SK-N-SH (cell line): ENCODE data around the gene LPA. TPM values are rescaled to one million over a fixed set of nuclear protein-coding genes. Genes with fewer than 3 reads are reported as not detected.
"Not testable (repeated sequence)": the region's sequence is repeated elsewhere in the genome, so short reads cannot be mapped to it uniquely, and the experiment has no call there.

Experiments used
- CTCF ChIA-PET: fragments of 300-600, 350-600 bp; formaldehyde crosslinking; extraction: SDS; loops from one replicate; lab custom pipeline; 2021; lab: Yijun Ruan, JAX
- POLR2A ChIA-PET: fragments of 350-600 bp; sonication (Branson Sonifier 250); formaldehyde crosslinking; extraction: SDS; loops from one replicate; lab custom pipeline; 2020; ENCODE audit warnings: antibody characterized with exemption, inconsistent platforms; lab: Yijun Ruan, JAX
- DNase-seq: peaks from one replicate; pipeline ENCODE4 v3.0.0; 2012
- H2AFZ ChIP-seq: fragments of 200-600 bp; sonication (generic); 2 replicates; pipeline ENCODE4 v1.8.1; 2016; ENCODE audit warnings: antibody characterized with exemption, mild to moderate bottlenecking, low read depth
- H3F3A ChIP-seq: fragments of 200-600 bp; sonication (generic); replicated peaks from 2 replicates; pipeline ENCODE3; 2016; ENCODE audit warnings: antibody characterized with exemption, mild to moderate bottlenecking; ENCODE audit not compliant: insufficient read depth
- H3K27ac ChIP-seq, 2 experiments: fragments of 200-500 bp in 1 of 2; fragments of 200-600 bp in 1 of 2; sonication (Bioruptor generic) in 1 of 2; sonication (generic), shearing (Covaris generic) in 1 of 2; 2 replicates each; pipeline versions ENCODE4 v1.5.1 to v1.6.1; 2014 to 2016; ENCODE audit warnings: low read depth in 2 of 2, inconsistent platforms in 1 of 2, low read length in 1 of 2, mild to moderate bottlenecking in 1 of 2, mixed read lengths in 1 of 2
- H3K27me3 ChIP-seq: fragments of 200-600 bp; sonication (generic), shearing (Covaris generic); 2 replicates; pipeline ENCODE4 v1.6.1; 2016; ENCODE audit warnings: mixed run types; ENCODE audit not compliant: insufficient read depth
- H3K36me3 ChIP-seq, 2 experiments: fragments of 200-500 bp in 1 of 2; fragments of 200-600 bp in 1 of 2; sonication (Bioruptor generic) in 1 of 2; sonication (generic) in 1 of 2; replicated peaks in 1 of 2; 2 replicates each; pipeline versions ENCODE3 to v1.5.1; 2014 to 2016; ENCODE audit warnings: low read length in 1 of 2, mild to moderate bottlenecking in 1 of 2; ENCODE audit not compliant: insufficient read depth in 2 of 2, control insufficient read depth in 1 of 2
- H3K4me1 ChIP-seq, 2 experiments: fragments of 200-500 bp in 1 of 2; fragments of 200-600 bp in 1 of 2; sonication (Bioruptor generic) in 1 of 2; sonication (generic), shearing (Covaris generic) in 1 of 2; 2 replicates each; pipeline versions ENCODE4 v1.5.1 to v1.6.1; 2014 to 2016; ENCODE audit warnings: low read depth in 1 of 2, low read length in 1 of 2, mixed run types in 1 of 2; ENCODE audit not compliant: insufficient read depth in 2 of 2, control insufficient read depth in 1 of 2
- H3K4me2 ChIP-seq: fragments of 200-600 bp; sonication (generic), shearing (Covaris generic); 2 replicates; pipeline ENCODE4 v1.6.1; 2017; ENCODE audit warnings: mixed run types
- H3K4me3 ChIP-seq, 2 experiments: fragments of 200-500 bp in 1 of 2; fragments of 200-600 bp in 1 of 2; sonication (Bioruptor generic) in 1 of 2; sonication (generic), shearing (Covaris generic) in 1 of 2; 2 replicates each; pipeline versions ENCODE4 v1.5.1 to v1.8.1; 2014 to 2016; ENCODE audit warnings: low read depth in 2 of 2, inconsistent platforms in 1 of 2, low read length in 1 of 2, mild to moderate bottlenecking in 1 of 2, mixed read lengths in 1 of 2, moderate library complexity in 1 of 2
- H3K79me2 ChIP-seq: fragments of 200-600 bp; sonication (generic); 2 replicates; pipeline ENCODE4 v1.8.1; 2017; ENCODE audit warnings: mild to moderate bottlenecking; ENCODE audit not compliant: insufficient read depth
- H3K9ac ChIP-seq: fragments of 200-600 bp; sonication (generic); 2 replicates; pipeline ENCODE4 v1.6.1; 2017; ENCODE audit warnings: mixed run types
- H3K9me2 ChIP-seq: fragments of 200-600 bp; sonication (generic); 2 replicates; pipeline ENCODE4 v1.6.1; 2017; ENCODE audit warnings: mixed run types
- H3K9me3 ChIP-seq: fragments of 200-600 bp; sonication (generic); 2 replicates; pipeline ENCODE4 v1.6.1; 2017; ENCODE audit warnings: mixed run types, mild to moderate bottlenecking, moderate library complexity
- H4K20me1 ChIP-seq: fragments of 200-600 bp; sonication (generic); 2 replicates; pipeline ENCODE4 v1.6.1; 2017; ENCODE audit warnings: mild to moderate bottlenecking, mixed run types; ENCODE audit not compliant: insufficient read depth
- CHD2 ChIP-seq: fragments of 150-350 bp; IDR thresholded peaks from 2 replicates; pipeline ENCODE4 v1.6.1; 2018; ENCODE audit warnings: low read length; ENCODE audit not compliant: partially characterized antibody
- CTCF ChIP-seq: fragments of 200-600 bp; sonication (generic); IDR thresholded peaks from 2 replicates; pipeline ENCODE4 v1.6.1; 2017; ENCODE audit warnings: antibody characterized with exemption, mild to moderate bottlenecking, moderate library complexity
- FOXJ3 ChIP-seq: sonication (generic); formaldehyde crosslinking; IDR thresholded peaks from 2 replicates; pipeline ENCODE4 v1.5.1; 2020; ENCODE audit warnings: mild to moderate bottlenecking, missing genetic modification reagents
- GABPA ChIP-seq: IDR thresholded peaks from 2 replicates; pipeline ENCODE4 v1.4.0; 2012; ENCODE audit warnings: low read depth, mild to moderate bottlenecking
- IRF3 ChIP-seq: fragments of 150-350 bp; IDR thresholded peaks from 2 replicates; pipeline ENCODE4 v1.6.1; 2016; ENCODE audit warnings: mild to moderate bottlenecking, low read depth, low read length
- JUND ChIP-seq: IDR thresholded peaks from 2 replicates; pipeline ENCODE4 v1.4.0; 2012
- MAX ChIP-seq: IDR thresholded peaks from 2 replicates; pipeline ENCODE4 v1.4.0; 2012; ENCODE audit warnings: low read depth
- MEF2A ChIP-seq: IDR thresholded peaks from 2 replicates; pipeline ENCODE4 v1.4.0; 2012; ENCODE audit warnings: low read depth, borderline replicate concordance
- MXI1 ChIP-seq: IDR thresholded peaks from 2 replicates; pipeline ENCODE4 v1.6.1; 2012; ENCODE audit warnings: mild to moderate bottlenecking, low read depth, low read length, improper control_type of control experiment
- NFIC ChIP-seq: IDR thresholded peaks from 2 replicates; pipeline ENCODE4 v1.4.0; 2012; ENCODE audit warnings: borderline replicate concordance
- PBX3 ChIP-seq: IDR thresholded peaks from 2 replicates; pipeline ENCODE4; 2012
- RCOR1 ChIP-seq: fragments of 150-350 bp; IDR thresholded peaks from 2 replicates; pipeline ENCODE4 v1.6.1; 2017; ENCODE audit warnings: antibody characterized with exemption, low read length
- SIN3A ChIP-seq: IDR thresholded peaks from 2 replicates; pipeline ENCODE4 v1.6.1; 2012; ENCODE audit warnings: low read depth, mild to moderate bottlenecking, low read length, moderate library complexity, borderline replicate concordance
- USF2 ChIP-seq: fragments of 150-350 bp; IDR thresholded peaks from 2 replicates; pipeline ENCODE4 v1.6.1; 2017; ENCODE audit warnings: antibody characterized with exemption, low read length, low read depth, borderline replicate concordance
- ZBTB33 ChIP-seq: IDR thresholded peaks from 2 replicates; pipeline ENCODE4 v1.4.0; 2012; ENCODE audit warnings: low read depth, borderline replicate concordance
- WGBS: methylation state at CpG from one replicate; pipeline ENCODE4 v1.1.6; 2017; ENCODE audit warnings: low lambda C conversion rate; 5-methylcytosine and 5-hydroxymethylcytosine counted together
- polyA plus RNA-seq, 3 experiments: library from polyadenylated mRNA; depleted of rRNA; stranded (reverse); fragments of >200 nt; gene quantifications; 2 replicates each; pipeline ENCODE4 v1.2.3, GENCODE V29; 2012

LPA gene
- polyA plus RNA-seq, 1 of the 3 experiments (the other 2 are of a cell fraction), result not detected

- DNase-seq, result no peak
- H3K27ac ChIP-seq, result no peak overlapping the region
- TF ChIP-seq RCOR1 (no peak), MXI1 (no peak), MEF2A (no peak), CTCF (no peak), CHD2 (no peak), GABPA (no peak), JUND (no peak), FOXJ3 (CRISPR knock-in tag) (no peak), MAX (no peak), ZBTB33 (no peak), PBX3 (no peak), SIN3A (no peak), USF2 (no peak), IRF3 (no peak), NFIC (no peak)
- no peaks in the 10 kb centered on the region for H3F3A ChIP-seq
- POLR2A ChIA-PET, result no interaction called here
- no peaks in the 10 kb centered on the region for H4K20me1 ChIP-seq
- no peaks in the 10 kb centered on the region for H3K27me3 ChIP-seq
- WGBS, result 0% methylated on average over 1 of the region's 1 CpG
- H3K4me1 ChIP-seq, result no peaks in the 10 kb centered on the region
- 0 out of 2 replicates have a peak overlapping the region, but pooled peaks have one; percentile 33 for H3K4me2 ChIP-seq
- H3K4me3 ChIP-seq, result no peak overlapping the region
- H3K36me3 ChIP-seq, result no peaks in the 10 kb centered on the region
- H3K9me2 ChIP-seq, result no peaks in the 10 kb centered on the region
- CTCF ChIA-PET, result no interaction called here
- 0 out of 2 replicates have a peak overlapping the region, but pooled peaks have one; percentile 1 for H2AFZ ChIP-seq
- no peak overlapping the region for H3K9ac ChIP-seq
- no peaks in the 10 kb centered on the region for H3K79me2 ChIP-seq
- H3K9me3 ChIP-seq, result no peaks in the 10 kb centered on the region
Measured at GRCh38 chr6:160595838-160596832, 67.9 kb downstream of the LPA start.

GRCh38 chr6:160595297-160595696 lies 68.8 kb downstream of the LPA start:
- H3K4me3 ChIP-seq, H3K9me3 ChIP-seq, H2AFZ ChIP-seq, H3K4me1 ChIP-seq, H3K36me3 ChIP-seq, DNase-seq, H3K79me2 ChIP-seq, H4K20me1 ChIP-seq, H3K27ac ChIP-seq, H3K4me2 ChIP-seq, H3K9ac ChIP-seq, POLR2A ChIA-PET, H3K27me3 ChIP-seq, CTCF ChIA-PET, H3F3A ChIP-seq, H3K9me2 ChIP-seq: not testable (repeated sequence)
- 0% methylated on average over 4 of the region's 4 CpGs for WGBS
